ENCODE measurements around the gene AFF3.

GRCh38 chr2:99812426-99812825 lies 330.0 kb downstream of the AFF3 start:
- TF ChIP-seq CTCF (conservative IDR thresholded peaks at IDR 0.05; ENCODE audit: low read depth, low read length) (no peak), EZH2 (IDR thresholded peaks at IDR 0.05; ENCODE audit: borderline replicate concordance, low read depth, low read length, poor library complexity, severe bottlenecking) (no peak)

Data from A673 (cell line).